Ovary (tissue), 3 donors: ENCODE results near the gene IGF1R.

Experiments used
- CTCF ChIP-seq, 3 donors: fragments of 450-650 bp in 2 of 3; fragments of 200-600 bp in 1 of 3; IDR thresholded peaks; one replicate each; pipeline versions ENCODE4 v1.5.1 to v1.8.0; 2016 to 2022; ENCODE audit warnings: antibody characterized with exemption in 3 of 3, mild to moderate bottlenecking in 1 of 3
- EP300 ChIP-seq: sonication (generic); formaldehyde crosslinking; IDR thresholded peaks from one replicate; pipeline ENCODE4 v1.6.1; 2017; ENCODE audit warnings: antibody characterized with exemption
- POLR2A ChIP-seq: fragments of 450-650 bp; IDR thresholded peaks from one replicate; pipeline ENCODE4 v1.6.1; 2017; ENCODE audit warnings: antibody characterized with exemption, mild to moderate bottlenecking, moderate library complexity
- donor health status: DM: no; HTN: no; CAD: no.

- TF ChIP-seq CTCF (IDR thresholded peaks at IDR 0.05) (no peak), POLR2A (no peak), EP300 (no peak)
Observed at GRCh38 chr15:98830034-98830634, 181.8 kb downstream of the IGF1R start.
